Panc1 (cell line): ENCODE results near the gene PRM3. TPM values are rescaled to one million over a fixed set of nuclear protein-coding genes. Genes with fewer than 3 reads are reported as not detected.

Experiments
- ATAC-seq: fragments of 200-7000 bp; cut with Tn5 transposase; 2 replicates; pipeline ENCODE4 v1.9.1; 2020; ENCODE audit warnings: mild to moderate bottlenecking, moderate library complexity
- BruUV-seq: library from RNA; stranded (reverse); fragments of 400-500 nt; replicated peaks from 2 replicates; lab custom pipeline; 2021; lab: Mats Ljungman, UMichigan
- CTCF ChIA-PET: fragments of 300-600 bp; sonication (Branson Sonifier 250); formaldehyde crosslinking; loops from one replicate; lab custom pipeline; 2022; ENCODE audit warnings: antibody characterized with exemption; lab: Charles Lee
- POLR2A ChIA-PET: fragments of 300-600 bp; sonication (Branson Sonifier 250); formaldehyde crosslinking; loops from one replicate; lab custom pipeline; 2022; ENCODE audit warnings: antibody characterized with exemption; lab: Charles Lee
- DNase-seq: peaks from one replicate; pipeline ENCODE4 v3.0.0-alpha.2; 2010; ENCODE audit warnings: low read depth, low spot score
- H3K27ac ChIP-seq: 2 replicates; pipeline ENCODE4 v1.5.1; 2011; ENCODE audit warnings: mild to moderate bottlenecking, low read length, inconsistent platforms
- H3K27me3 ChIP-seq: fragments of 200-500 bp; sonication (Bioruptor generic); 2 replicates; pipeline ENCODE4 v1.6.0; 2014; ENCODE audit warnings: low read length, inconsistent platforms; ENCODE audit not compliant: control insufficient read depth, insufficient read depth
- H3K36me3 ChIP-seq: fragments of 200-500 bp; sonication (Bioruptor generic); 2 replicates; pipeline ENCODE4 v1.5.1; 2014; ENCODE audit warnings: inconsistent platforms, mild to moderate bottlenecking, low read length, moderate library complexity; ENCODE audit not compliant: control insufficient read depth, insufficient read depth
- H3K4me1 ChIP-seq: 2 replicates; pipeline ENCODE4 v1.5.1; 2011; ENCODE audit warnings: inconsistent platforms, mild to moderate bottlenecking, low read length, moderate library complexity; ENCODE audit not compliant: control insufficient read depth, insufficient read depth
- H3K4me3 ChIP-seq, 2 experiments: 2 replicates each; pipeline ENCODE4 v1.5.1; 2011 to 2012; ENCODE audit warnings: low read depth in 2 of 2, low read length in 2 of 2, mild to moderate bottlenecking in 2 of 2, inconsistent platforms in 1 of 2, moderate library complexity in 1 of 2
- H3K9me3 ChIP-seq: fragments of 200-500 bp; sonication (Bioruptor generic); 2 replicates; pipeline ENCODE4 v1.5.1; 2014; ENCODE audit warnings: low read depth, mild to moderate bottlenecking, inconsistent platforms, low read length, moderate library complexity; ENCODE audit not compliant: control insufficient read depth, insufficient read depth
- POLR2AphosphoS5 ChIP-seq: IDR thresholded peaks from 2 replicates; pipeline ENCODE4 v1.6.1; 2012; ENCODE audit warnings: mild to moderate bottlenecking, low read depth, low read length, moderate library complexity
- SIN3A ChIP-seq: IDR thresholded peaks from 2 replicates; pipeline ENCODE4 v1.6.1; 2012; ENCODE audit warnings: low read depth, mild to moderate bottlenecking, low read length, moderate library complexity, borderline replicate concordance; ENCODE audit not compliant: insufficient read depth
- TCF7L2 ChIP-seq: IDR thresholded peaks from 2 replicates; pipeline ENCODE4 v1.6.1; 2011; ENCODE audit warnings: mild to moderate bottlenecking, low read depth, low read length, inconsistent platforms
- in situ Hi-C: cut with HindIII; loops from 2 replicates; pipeline ENCODE4 v1.10.0; 2016; ENCODE audit warnings: low sequenced_read_pairs, low pct_unique_long_range_greater_than_20kb
- intact Hi-C: fragments of 100-400 bp; cut with micrococcal nuclease; formaldehyde crosslinking; loops from one replicate; pipeline ENCODE4 v1.10.0; 2022; ENCODE audit not compliant: unreplicated experiment
- total RNA-seq: library from RNA; stranded (reverse); gene quantifications from one replicate; pipeline ENCODE4 v1.2.1, GENCODE V29; 2021; ENCODE audit not compliant: unreplicated experiment
- TF ChIP-seq, protein P1 (sequence below), 2 experiments: IDR thresholded peaks; 2 replicates each; pipeline ENCODE4 v1.6.1; 2011 to 2012; ENCODE audit warnings: low read depth in 2 of 2, control low read depth in 1 of 2, low read length in 1 of 2, mild to moderate bottlenecking in 1 of 2, moderate library complexity in 1 of 2; ENCODE audit not compliant: insufficient read depth in 1 of 2
- TF ChIP-seq, protein P2 (sequence below): fragments of 450-650 bp; IDR thresholded peaks from 2 replicates; pipeline ENCODE4 v1.5.1; 2017; ENCODE audit warnings: mild to moderate bottlenecking

Gene PRM3
- total RNA-seq, 1 experiment from 2014 or later, result not detected

DNA sequence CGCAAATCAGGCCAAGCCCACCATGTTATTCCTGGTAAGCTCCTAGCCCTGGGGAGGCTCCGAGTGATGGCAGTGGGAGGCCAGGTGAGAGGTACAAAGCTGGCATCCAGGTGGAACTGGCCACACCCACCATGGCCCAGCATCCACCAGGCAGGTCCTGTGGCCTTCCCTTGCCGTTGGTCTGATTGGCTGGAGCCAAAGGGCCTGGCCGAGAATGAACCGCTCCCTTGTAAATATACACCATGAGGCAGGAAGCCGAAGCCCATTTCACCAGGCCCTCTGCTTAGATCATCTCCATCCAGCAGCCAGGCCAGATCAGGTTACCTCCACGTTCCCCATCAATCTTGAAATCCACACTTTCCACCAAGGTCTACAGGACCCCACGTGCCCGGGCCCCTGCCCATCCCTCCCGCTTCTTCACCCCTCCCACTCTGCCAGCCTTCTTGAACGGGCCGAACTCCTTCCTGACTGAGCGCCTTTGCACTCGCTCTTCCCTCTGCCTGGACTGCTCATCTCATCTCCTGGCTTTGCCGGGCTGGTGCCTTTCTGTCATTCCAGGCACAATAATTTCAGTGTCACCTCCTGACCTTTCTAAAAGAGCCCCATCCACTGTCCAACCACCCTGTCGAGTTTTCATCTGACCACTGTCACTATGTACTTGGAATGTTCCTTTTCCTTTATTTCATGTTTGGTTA, 23.2 kb downstream of the PRM3 start:
- Histone ChIP-seq H3K9me3 (no peaks in the 10 kb centered on the region), H3K27ac (no peak overlapping the region), H3K27me3 (no peaks in the 10 kb centered on the region), H3K4me3 (no peak overlapping the region), H3K4me1 (peaks cover 8% of the 10 kb centered on the region; the same call in 1 of the 2 replicates), H3K36me3 (no peaks in the 10 kb centered on the region)
- DNase-seq (no peak), ATAC-seq (no peak)
- POLR2A ChIA-PET, result no interaction called here
- BruUV-seq, result no TSS peak
- in situ Hi-C loops (no loop called here), intact Hi-C loops (no loop called here)
- CTCF ChIA-PET, result no interaction called here
- TF ChIP-seq SIN3A (no peak), TCF7L2 (no peak), POLR2AphosphoS5 (no peak)
- TF ChIP-seq, protein P1, sequence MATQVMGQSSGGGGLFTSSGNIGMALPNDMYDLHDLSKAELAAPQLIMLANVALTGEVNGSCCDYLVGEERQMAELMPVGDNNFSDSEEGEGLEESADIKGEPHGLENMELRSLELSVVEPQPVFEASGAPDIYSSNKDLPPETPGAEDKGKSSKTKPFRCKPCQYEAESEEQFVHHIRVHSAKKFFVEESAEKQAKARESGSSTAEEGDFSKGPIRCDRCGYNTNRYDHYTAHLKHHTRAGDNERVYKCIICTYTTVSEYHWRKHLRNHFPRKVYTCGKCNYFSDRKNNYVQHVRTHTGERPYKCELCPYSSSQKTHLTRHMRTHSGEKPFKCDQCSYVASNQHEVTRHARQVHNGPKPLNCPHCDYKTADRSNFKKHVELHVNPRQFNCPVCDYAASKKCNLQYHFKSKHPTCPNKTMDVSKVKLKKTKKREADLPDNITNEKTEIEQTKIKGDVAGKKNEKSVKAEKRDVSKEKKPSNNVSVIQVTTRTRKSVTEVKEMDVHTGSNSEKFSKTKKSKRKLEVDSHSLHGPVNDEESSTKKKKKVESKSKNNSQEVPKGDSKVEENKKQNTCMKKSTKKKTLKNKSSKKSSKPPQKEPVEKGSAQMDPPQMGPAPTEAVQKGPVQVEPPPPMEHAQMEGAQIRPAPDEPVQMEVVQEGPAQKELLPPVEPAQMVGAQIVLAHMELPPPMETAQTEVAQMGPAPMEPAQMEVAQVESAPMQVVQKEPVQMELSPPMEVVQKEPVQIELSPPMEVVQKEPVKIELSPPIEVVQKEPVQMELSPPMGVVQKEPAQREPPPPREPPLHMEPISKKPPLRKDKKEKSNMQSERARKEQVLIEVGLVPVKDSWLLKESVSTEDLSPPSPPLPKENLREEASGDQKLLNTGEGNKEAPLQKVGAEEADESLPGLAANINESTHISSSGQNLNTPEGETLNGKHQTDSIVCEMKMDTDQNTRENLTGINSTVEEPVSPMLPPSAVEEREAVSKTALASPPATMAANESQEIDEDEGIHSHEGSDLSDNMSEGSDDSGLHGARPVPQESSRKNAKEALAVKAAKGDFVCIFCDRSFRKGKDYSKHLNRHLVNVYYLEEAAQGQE (IDR thresholded peaks at IDR 0.05; ENCODE audit: insufficient read depth in 1 of 2, low read depth in 2 of 2, low read length in 1 of 2), result no peak
- TF ChIP-seq, protein P2, sequence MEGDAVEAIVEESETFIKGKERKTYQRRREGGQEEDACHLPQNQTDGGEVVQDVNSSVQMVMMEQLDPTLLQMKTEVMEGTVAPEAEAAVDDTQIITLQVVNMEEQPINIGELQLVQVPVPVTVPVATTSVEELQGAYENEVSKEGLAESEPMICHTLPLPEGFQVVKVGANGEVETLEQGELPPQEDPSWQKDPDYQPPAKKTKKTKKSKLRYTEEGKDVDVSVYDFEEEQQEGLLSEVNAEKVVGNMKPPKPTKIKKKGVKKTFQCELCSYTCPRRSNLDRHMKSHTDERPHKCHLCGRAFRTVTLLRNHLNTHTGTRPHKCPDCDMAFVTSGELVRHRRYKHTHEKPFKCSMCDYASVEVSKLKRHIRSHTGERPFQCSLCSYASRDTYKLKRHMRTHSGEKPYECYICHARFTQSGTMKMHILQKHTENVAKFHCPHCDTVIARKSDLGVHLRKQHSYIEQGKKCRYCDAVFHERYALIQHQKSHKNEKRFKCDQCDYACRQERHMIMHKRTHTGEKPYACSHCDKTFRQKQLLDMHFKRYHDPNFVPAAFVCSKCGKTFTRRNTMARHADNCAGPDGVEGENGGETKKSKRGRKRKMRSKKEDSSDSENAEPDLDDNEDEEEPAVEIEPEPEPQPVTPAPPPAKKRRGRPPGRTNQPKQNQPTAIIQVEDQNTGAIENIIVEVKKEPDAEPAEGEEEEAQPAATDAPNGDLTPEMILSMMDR, result no peak

DNA sequence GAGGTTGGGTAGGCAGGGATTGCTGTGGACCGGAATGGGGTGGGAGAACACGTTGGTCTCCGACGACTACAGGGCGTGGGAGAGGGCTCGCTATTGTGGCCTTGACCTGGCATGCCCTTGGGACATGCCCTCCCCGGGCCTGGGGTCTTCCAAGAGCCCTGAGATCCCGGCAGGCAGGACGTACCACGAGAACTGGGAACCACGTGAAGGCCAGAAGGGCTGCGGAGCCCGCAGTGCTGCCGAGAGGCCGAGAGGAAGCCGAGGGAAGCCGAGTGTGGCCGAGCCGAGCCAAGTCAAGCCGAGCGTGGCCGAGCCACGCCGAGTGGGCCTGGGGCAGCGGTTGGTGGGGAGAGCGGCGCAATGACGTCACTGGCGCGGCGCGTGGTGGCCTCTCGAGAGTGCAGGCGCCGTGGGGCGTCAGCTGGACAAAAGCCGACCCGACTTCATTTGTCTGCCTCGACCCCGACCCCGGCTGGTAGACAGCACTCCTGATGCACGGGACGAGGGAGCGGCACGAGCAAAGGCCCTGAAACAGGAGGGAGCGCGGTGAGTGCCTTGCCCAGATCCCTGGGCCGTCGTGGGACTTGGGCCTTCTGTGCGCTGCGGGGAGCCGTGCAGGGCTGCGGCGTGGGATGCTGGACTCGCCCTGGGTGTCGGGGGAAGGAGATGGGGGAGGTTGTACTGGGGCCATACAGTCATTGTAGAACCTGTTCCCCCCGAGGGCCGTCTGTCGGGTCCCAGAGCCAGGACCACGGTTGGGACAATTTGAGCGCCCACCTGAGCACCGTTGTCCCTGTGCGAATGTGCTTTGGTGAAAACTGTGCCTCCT, 24.0 kb downstream of the PRM3 start:
- Histone ChIP-seq H3K4me3 (no peak overlapping the region), H3K36me3 (no peaks in the 10 kb centered on the region), H3K27ac (no peak overlapping the region), H3K9me3 (no peaks in the 10 kb centered on the region), H3K27me3 (no peaks in the 10 kb centered on the region), H3K4me1 (peaks cover 6% of the 10 kb centered on the region; the same call in 1 of the 2 replicates)
- in situ Hi-C loops, result no loop called here
- TF ChIP-seq POLR2AphosphoS5, result no peak
- no peak for TF ChIP-seq SIN3A
- no peak for TF ChIP-seq TCF7L2
- TF ChIP-seq, protein P2, result no peak
- TF ChIP-seq, protein P1 (IDR thresholded peaks at IDR 0.05; ENCODE audit: insufficient read depth in 1 of 2, low read depth in 2 of 2, low read length in 1 of 2), result no peak
- intact Hi-C loops, result no loop called here
- CTCF ChIA-PET, result no interaction called here
- DNase-seq (no peak), ATAC-seq (no peak)
- no TSS peak for BruUV-seq
- POLR2A ChIA-PET, result no interaction called here
